ENCODE measurements around the gene HOXA13. TPM values are rescaled to one million over a fixed set of nuclear protein-coding genes. Genes with fewer than 3 reads are reported as not detected.

HOXA13 gene
- polyA plus RNA-seq, 1 donor from 2014 or later: not detected

GRCh38 chr7:27148756-27149641 is 50.9 kb downstream of the HOXA13 start:
- no peaks in the 10 kb centered on the region for H3F3A ChIP-seq (ENCODE audit: insufficient read depth, low read length, poor library complexity, severe bottlenecking)
- H3K9me3 ChIP-seq (ENCODE audit: low read length): peaks cover 37% of the 10 kb centered on the region
- no peak overlapping the region for H3K4me3 ChIP-seq (ENCODE audit: low read length)
- H3K27me3 ChIP-seq (ENCODE audit: insufficient read depth, low read depth, low read length): peaks cover 100% of the 10 kb centered on the region
- no peak overlapping the region for H3K4me2 ChIP-seq (ENCODE audit: low read length)
- no peak overlapping the region for H2AFZ ChIP-seq (ENCODE audit: low read depth, low read length)
- H3K36me3 ChIP-seq (ENCODE audit: insufficient read depth, low read length): no peaks in the 10 kb centered on the region
- H4K20me1 ChIP-seq (ENCODE audit: insufficient read depth): no peaks in the 10 kb centered on the region
- no peaks in the 10 kb centered on the region for H3K9me2 ChIP-seq (ENCODE audit: insufficient read depth, low read length)
- no peak overlapping the region for H3K27ac ChIP-seq (ENCODE audit: low read length)
- H3K9ac ChIP-seq (ENCODE audit: low read length): no peak overlapping the region
- no peak for TF ChIP-seq EP300 (conservative IDR thresholded peaks at IDR 0.05; ENCODE audit: poor library complexity, severe bottlenecking)
- TF ChIP-seq SMC3 (conservative IDR thresholded peaks at IDR 0.05; ENCODE audit: poor library complexity): no peak
- no peak for TF ChIP-seq CTCF (IDR thresholded peaks at IDR 0.05; ENCODE audit: poor library complexity, severe bottlenecking)
- TF ChIP-seq EZH2 (IDR thresholded peaks at IDR 0.05; ENCODE audit: borderline replicate concordance, insufficient read depth, low read length, poor library complexity, severe bottlenecking): no peak
- H3K79me2 ChIP-seq (replicated peaks; ENCODE audit: insufficient read depth, low read length): no peaks in the 10 kb centered on the region

- Histone ChIP-seq H3K27me3 (ENCODE audit: insufficient read depth, low read depth, low read length) (peaks cover 100% of the 10 kb centered on the region), H3K9me3 (ENCODE audit: low read length) (peaks cover 44% of the 10 kb centered on the region), H3K9me2 (ENCODE audit: insufficient read depth, low read length) (no peaks in the 10 kb centered on the region), H3K36me3 (ENCODE audit: insufficient read depth, low read length) (no peaks in the 10 kb centered on the region), H3K9ac (ENCODE audit: low read length) (no peak overlapping the region), H4K20me1 (ENCODE audit: insufficient read depth) (no peaks in the 10 kb centered on the region), H3K4me2 (ENCODE audit: low read length) (no peak overlapping the region), H3K4me3 (ENCODE audit: low read length) (no peak overlapping the region), H3K27ac (ENCODE audit: low read length) (no peak overlapping the region), H3K79me2 (replicated peaks; ENCODE audit: insufficient read depth, low read length) (no peaks in the 10 kb centered on the region), H2AFZ (ENCODE audit: low read depth, low read length) (no peak overlapping the region), H3F3A (ENCODE audit: insufficient read depth, low read length, poor library complexity, severe bottlenecking) (no peaks in the 10 kb centered on the region)
- no peak for TF ChIP-seq TAF1 (IDR thresholded peaks at IDR 0.05; ENCODE audit: low read depth)
- TF ChIP-seq POLR2AphosphoS5 (IDR thresholded peaks at IDR 0.05): no peak
- TF ChIP-seq CTCF (IDR thresholded peaks at IDR 0.05; ENCODE audit: poor library complexity, severe bottlenecking): no peak
- no peak for TF ChIP-seq REST (IDR thresholded peaks at IDR 0.05; ENCODE audit: borderline replicate concordance)
- no peak for TF ChIP-seq SMC3 (conservative IDR thresholded peaks at IDR 0.05; ENCODE audit: poor library complexity)
- no peak for TF ChIP-seq RAD21 (conservative IDR thresholded peaks at IDR 0.05)
- no peak for TF ChIP-seq EZH2 (IDR thresholded peaks at IDR 0.05; ENCODE audit: borderline replicate concordance, insufficient read depth, low read length, poor library complexity, severe bottlenecking)
- TF ChIP-seq MXI1 (conservative IDR thresholded peaks at IDR 0.05; ENCODE audit: poor library complexity, severe bottlenecking): no peak
- no peak for TF ChIP-seq EP300 (conservative IDR thresholded peaks at IDR 0.05; ENCODE audit: poor library complexity, severe bottlenecking)
Measured at GRCh38 chr7:27148031-27148755, 51.7 kb downstream of the HOXA13 start.

Measured in neural cell (in vitro differentiated cells).